Ascending aorta (tissue), 2 donors: ENCODE data around the gene PPFIA2. TPM values are rescaled to one million over a fixed set of nuclear protein-coding genes. Genes with fewer than 3 reads are reported as not detected.

Experiments
- DNase-seq, 2 donors: peaks; one replicate each; pipeline ENCODE4 v3.0.0-alpha.2; 2019; ENCODE audit warnings: low spot score in 2 of 2
- H3K27ac ChIP-seq, 2 donors: fragments of 200-600 bp; sonication (generic); one replicate each; pipeline ENCODE4 v1.5.1; 2016 to 2017; ENCODE audit warnings: mild to moderate bottlenecking in 1 of 2
- H3K27me3 ChIP-seq: fragments of 200-600 bp; sonication (generic); one replicate; pipeline ENCODE4 v1.5.1; 2017
- H3K36me3 ChIP-seq, 2 donors: fragments of 200-600 bp; sonication (generic); one replicate each; pipeline ENCODE4 v1.5.1; 2016
- H3K4me1 ChIP-seq, 2 donors: fragments of 200-600 bp; sonication (generic); one replicate each; pipeline ENCODE4 v1.5.1; 2016 to 2017; ENCODE audit warnings: mild to moderate bottlenecking in 1 of 2
- H3K4me3 ChIP-seq, 2 donors: fragments of 200-600 bp; sonication (generic); one replicate each; pipeline ENCODE4 v1.5.1; 2016 to 2017; ENCODE audit warnings: mild to moderate bottlenecking in 1 of 2
- H3K9me3 ChIP-seq, 2 donors: fragments of 200-600 bp; sonication (generic); one replicate each; pipeline ENCODE4 v1.5.1; 2016
- CTCF ChIP-seq, 3 experiments: fragments of 200-600 bp in 2 of 3; fragments of 450-650 bp in 1 of 3; sonication (generic) in 2 of 3; IDR thresholded peaks; one replicate each; pipeline ENCODE4 v1.5.1; 2016 to 2019; ENCODE audit warnings: antibody characterized with exemption in 3 of 3, mild to moderate bottlenecking in 1 of 3, moderate library complexity in 1 of 3
- intact Hi-C: fragments of 100-400 bp; cut with DNase I; formaldehyde crosslinking; loops from one replicate; pipeline ENCODE4 v1.15.1; 2023
- total RNA-seq: library from RNA; depleted of rRNA; stranded (reverse); fragments of >200 nt; gene quantifications from one replicate; pipeline ENCODE4 v1.1.0, GENCODE V29; 2016

Gene PPFIA2
- total RNA-seq, 1 donor from 2014 or later: 15.0 TPM

GRCh38 chr12:81502912-81503695 lies 256.0 kb downstream of the PPFIA2 start:
- intact Hi-C loops: no loop called here
- Histone ChIP-seq H3K27ac (no peak overlapping the region), H3K9me3 (no peaks in the 10 kb centered on the region), H3K4me3 (no peak overlapping the region), H3K4me1 (no peaks in the 10 kb centered on the region), H3K27me3 (no peaks in the 10 kb centered on the region), H3K36me3 (no peaks in the 10 kb centered on the region)
- no peak for DNase-seq
- TF ChIP-seq CTCF (IDR thresholded peaks at IDR 0.05): no peak

GRCh38 chr12:81500788-81501187 lies 258.4 kb downstream of the PPFIA2 start:
- no peak for TF ChIP-seq CTCF (IDR thresholded peaks at IDR 0.05)
- Histone ChIP-seq H3K27ac (no peak overlapping the region), H3K9me3 (no peaks in the 10 kb centered on the region), H3K36me3 (no peaks in the 10 kb centered on the region), H3K27me3 (no peaks in the 10 kb centered on the region), H3K4me1 (no peaks in the 10 kb centered on the region), H3K4me3 (no peak overlapping the region)
- no peak for DNase-seq
- intact Hi-C loops: no loop called here

GRCh38 chr12:81499809-81500208 lies 259.3 kb downstream of the PPFIA2 start:
- intact Hi-C loops: no loop called here
- Histone ChIP-seq H3K36me3 (no peaks in the 10 kb centered on the region), H3K4me3 (no peak overlapping the region), H3K9me3 (no peaks in the 10 kb centered on the region), H3K27ac (no peak overlapping the region), H3K27me3 (no peaks in the 10 kb centered on the region), H3K4me1 (no peaks in the 10 kb centered on the region)
- DNase-seq: no peak
- TF ChIP-seq CTCF (IDR thresholded peaks at IDR 0.05): no peak

- Histone ChIP-seq H3K27ac (no peak overlapping the region), H3K4me1 (no peaks in the 10 kb centered on the region), H3K4me3 (no peak overlapping the region), H3K9me3 (no peaks in the 10 kb centered on the region), H3K27me3 (no peaks in the 10 kb centered on the region), H3K36me3 (no peaks in the 10 kb centered on the region)
- intact Hi-C loops: no loop called here
- no peak for TF ChIP-seq CTCF (IDR thresholded peaks at IDR 0.05)
- no peak for DNase-seq
Observed at GRCh38 chr12:81492131-81492720, 266.9 kb downstream of the PPFIA2 start.

- intact Hi-C loops: no loop called here
- Histone ChIP-seq H3K4me1 (no peaks in the 10 kb centered on the region), H3K36me3 (no peaks in the 10 kb centered on the region), H3K27me3 (no peaks in the 10 kb centered on the region), H3K9me3 (no peaks in the 10 kb centered on the region), H3K27ac (no peak overlapping the region), H3K4me3 (no peak overlapping the region)
- TF ChIP-seq CTCF (IDR thresholded peaks at IDR 0.05): no peak
- no peak for DNase-seq
Observed at GRCh38 chr12:81472934-81473333, 286.2 kb downstream of the PPFIA2 start.
